Lower leg skin (tissue), 3 donors: ENCODE results near the gene NSUN2.

ENCODE experiments used
- POLR2A ChIP-seq, 2 donors: fragments of 450-650 bp; IDR thresholded peaks; one replicate each; pipeline ENCODE4 v1.6.1; 2016 to 2017; ENCODE audit warnings: antibody characterized with exemption in 2 of 2, mild to moderate bottlenecking in 1 of 2, moderate library complexity in 1 of 2
- TF ChIP-seq, protein P1 (sequence below), 3 donors: fragments of 450-650 bp; IDR thresholded peaks; one replicate each; pipeline ENCODE4 v1.5.1; 2016; ENCODE audit warnings: antibody characterized with exemption in 3 of 3, mild to moderate bottlenecking in 3 of 3, moderate library complexity in 2 of 3

DNA sequence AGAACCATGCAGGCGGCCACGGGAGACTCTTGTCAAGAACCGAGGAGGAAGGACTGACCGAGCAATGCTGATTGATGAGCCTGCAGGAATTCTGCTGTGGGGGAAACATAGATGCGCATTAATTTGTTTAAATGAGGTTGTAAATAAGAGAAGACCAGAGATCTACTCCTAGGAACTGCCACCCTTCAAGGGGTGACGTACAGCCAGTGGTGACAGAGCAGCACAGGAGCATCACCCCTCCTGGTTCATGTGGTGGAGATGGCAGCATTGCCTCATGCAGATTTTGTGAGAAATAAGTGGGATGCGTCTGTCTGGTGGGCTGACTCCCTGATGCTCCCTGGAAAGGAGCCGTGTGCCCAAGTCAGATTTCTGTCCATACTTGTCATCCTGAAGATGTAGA, 22.6 kb upstream of the NSUN2 start:
- no peak for TF ChIP-seq POLR2A (IDR thresholded peaks at IDR 0.05)
- TF ChIP-seq, protein P1, sequence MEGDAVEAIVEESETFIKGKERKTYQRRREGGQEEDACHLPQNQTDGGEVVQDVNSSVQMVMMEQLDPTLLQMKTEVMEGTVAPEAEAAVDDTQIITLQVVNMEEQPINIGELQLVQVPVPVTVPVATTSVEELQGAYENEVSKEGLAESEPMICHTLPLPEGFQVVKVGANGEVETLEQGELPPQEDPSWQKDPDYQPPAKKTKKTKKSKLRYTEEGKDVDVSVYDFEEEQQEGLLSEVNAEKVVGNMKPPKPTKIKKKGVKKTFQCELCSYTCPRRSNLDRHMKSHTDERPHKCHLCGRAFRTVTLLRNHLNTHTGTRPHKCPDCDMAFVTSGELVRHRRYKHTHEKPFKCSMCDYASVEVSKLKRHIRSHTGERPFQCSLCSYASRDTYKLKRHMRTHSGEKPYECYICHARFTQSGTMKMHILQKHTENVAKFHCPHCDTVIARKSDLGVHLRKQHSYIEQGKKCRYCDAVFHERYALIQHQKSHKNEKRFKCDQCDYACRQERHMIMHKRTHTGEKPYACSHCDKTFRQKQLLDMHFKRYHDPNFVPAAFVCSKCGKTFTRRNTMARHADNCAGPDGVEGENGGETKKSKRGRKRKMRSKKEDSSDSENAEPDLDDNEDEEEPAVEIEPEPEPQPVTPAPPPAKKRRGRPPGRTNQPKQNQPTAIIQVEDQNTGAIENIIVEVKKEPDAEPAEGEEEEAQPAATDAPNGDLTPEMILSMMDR (IDR thresholded peaks at IDR 0.05), result no peak
